GM12878 (cell line): ENCODE measurements around the gene TMEM41B. TPM values are rescaled to one million over a fixed set of nuclear protein-coding genes. Genes with fewer than 3 reads are reported as not detected.

Source experiments
- ATAC-seq: fragments of 200-7000 bp; cut with Tn5 transposase; 3 replicates; pipeline ENCODE4 v1.9.1; 2020; ENCODE audit warnings: mild to moderate bottlenecking, moderate library complexity
- BruUV-seq: library from RNA; stranded (reverse); fragments of 400-500 nt; replicated peaks from 2 replicates; lab custom pipeline; 2021; lab: Mats Ljungman, UMichigan
- CTCF ChIA-PET: fragments of 300-600 bp; sonication (Branson Sonifier 250); formaldehyde crosslinking; extraction: SDS; loops from one replicate; lab custom pipeline; 2021; ENCODE audit warnings: inconsistent platforms; lab: Yijun Ruan, JAX
- POLR2A ChIA-PET: fragments of 350-600 bp; formaldehyde crosslinking; extraction: SDS; loops from one replicate; lab custom pipeline; 2021; ENCODE audit warnings: inconsistent platforms; lab: Charles Lee
- RAD21 ChIA-PET: fragments of 300-600 bp; sonication (Branson Sonifier 250); formaldehyde crosslinking; loops from one replicate; lab custom pipeline; 2023; ENCODE audit warnings: antibody characterized with exemption; ENCODE audit not compliant: unreplicated experiment; lab: Charles Lee
- SMC1A ChIA-PET: fragments of 300-600 bp; sonication (Branson Sonifier 250); formaldehyde crosslinking; loops from one replicate; lab custom pipeline; 2023; ENCODE audit not compliant: unreplicated experiment, uncharacterized antibody; lab: Charles Lee
- DNase-seq: peaks from one replicate; pipeline ENCODE4 v3.0.0-alpha.2; 2011; ENCODE audit warnings: low read depth, low spot score
- FAIRE-seq: peaks from 3 replicates; lab custom pipeline; 2011; peaks lifted over from hg19 to GRCh38; lab: Jason Lieb, UNC
- H2AFZ ChIP-seq: 2 replicates; pipeline ENCODE4 v1.6.0; 2011; ENCODE audit warnings: low read depth, low read length, control low read depth; ENCODE audit not compliant: control insufficient read depth
- H3K27ac ChIP-seq: 2 replicates; pipeline ENCODE4 v1.5.1; 2011; ENCODE audit warnings: control low read depth; ENCODE audit not compliant: control insufficient read depth, insufficient read depth
- H3K27me3 ChIP-seq, 2 experiments: replicated peaks in 1 of 2; 2 replicates each; pipeline versions ENCODE4 v1.6.0 to v1.6.1; 2011; ENCODE audit warnings: low read length in 1 of 2; ENCODE audit not compliant: control insufficient read depth in 2 of 2, insufficient read depth in 2 of 2
- H3K36me3 ChIP-seq, 2 experiments: 2 replicates each; pipeline ENCODE4 v1.5.1; 2011; ENCODE audit warnings: low read length in 1 of 2; ENCODE audit not compliant: control insufficient read depth in 2 of 2, insufficient read depth in 2 of 2
- H3K4me1 ChIP-seq: 2 replicates; pipeline ENCODE4 v1.6.1; 2011; ENCODE audit warnings: mild to moderate bottlenecking, low read length, moderate library complexity, mixed read lengths; ENCODE audit not compliant: control insufficient read depth, insufficient read depth
- H3K4me2 ChIP-seq: 2 replicates; pipeline ENCODE4 v1.6.0; 2011; ENCODE audit warnings: control low read depth; ENCODE audit not compliant: control insufficient read depth, insufficient read depth
- H3K4me3 ChIP-seq: fragments of 200-600 bp; sonication (generic); 2 replicates; pipeline ENCODE4 v1.5.1; 2016
- H3K79me2 ChIP-seq: 2 replicates; pipeline ENCODE4 v1.6.0; 2011; ENCODE audit warnings: low read length; ENCODE audit not compliant: control insufficient read depth, insufficient read depth
- H3K9ac ChIP-seq: 2 replicates; pipeline ENCODE4 v1.8.0; 2011; ENCODE audit warnings: low read length, control low read depth, mixed read lengths; ENCODE audit not compliant: control insufficient read depth, insufficient read depth
- H3K9me3 ChIP-seq: replicated peaks from 3 replicates; pipeline ENCODE4 v1.5.1; 2011; ENCODE audit warnings: mild to moderate bottlenecking, low read length; ENCODE audit not compliant: control insufficient read depth, insufficient read depth
- H4K20me1 ChIP-seq: 2 replicates; pipeline ENCODE4 v1.6.0; 2011; ENCODE audit not compliant: control insufficient read depth, insufficient read depth
- EP300 ChIP-seq, 2 experiments: fragments of 150-350 bp in 1 of 2; IDR thresholded peaks; 2 replicates each; pipeline ENCODE4 v1.6.1; 2011 to 2012; ENCODE audit warnings: low read depth in 2 of 2, low read length in 2 of 2, borderline replicate concordance in 1 of 2, improper control_type of control experiment in 1 of 2, inconsistent platforms in 1 of 2; ENCODE audit not compliant: control insufficient read depth in 1 of 2
- FOXK2 ChIP-seq: fragments of 450-650 bp; IDR thresholded peaks from 2 replicates; pipeline ENCODE4 v1.6.1; 2017; ENCODE audit warnings: mild to moderate bottlenecking, moderate library complexity
- IRF4 ChIP-seq: IDR thresholded peaks from 2 replicates; pipeline ENCODE4 v1.6.1; 2011; ENCODE audit warnings: low read depth, low read length
- MYC ChIP-seq: IDR thresholded peaks from 2 replicates; pipeline ENCODE4 v1.6.1; 2011; ENCODE audit warnings: mild to moderate bottlenecking, low read length, moderate library complexity, inconsistent platforms; ENCODE audit not compliant: insufficient read depth, insufficient replicate concordance, insufficient read length, severe bottlenecking
- NR2F1 ChIP-seq: fragments of 450-650 bp; conservative IDR thresholded peaks from 2 replicates; pipeline ENCODE4 v1.6.1; 2017; ENCODE audit warnings: mild to moderate bottlenecking
- PAX8 ChIP-seq: fragments of 450-650 bp; IDR thresholded peaks from 2 replicates; pipeline ENCODE4 v1.6.1; 2017; ENCODE audit warnings: mild to moderate bottlenecking, moderate library complexity
- POLR2AphosphoS2 ChIP-seq: IDR thresholded peaks from 2 replicates; pipeline ENCODE4 v1.6.1; 2011; ENCODE audit warnings: low read depth, mild to moderate bottlenecking, low read length, improper control_type of control experiment, moderate library complexity
- RAD51 ChIP-seq: fragments of 450-650 bp; IDR thresholded peaks from 2 replicates; pipeline ENCODE4 v1.6.1; 2016; ENCODE audit warnings: moderate library complexity, mild to moderate bottlenecking, inconsistent platforms
- RCOR1 ChIP-seq: conservative IDR thresholded peaks from 2 replicates; pipeline ENCODE4 v1.6.1; 2012; ENCODE audit warnings: low read depth, low read length, improper control_type of control experiment
- WGBS: methylation state at CpG from one replicate; pipeline ENCODE4 v1.1.6; 2016; ENCODE audit warnings: low lambda C conversion rate; ENCODE audit not compliant: insufficient replicate concordance, insufficient coverage; ENCODE audit errors: missing lambda C conversion rate; 5-methylcytosine and 5-hydroxymethylcytosine counted together
- in situ Hi-C: fragments of 300-500 bp; cut with MboI; formaldehyde crosslinking; loops from 9 replicates; pipeline ENCODE4 v1.14.3; 2018; ENCODE audit warnings: mixed read lengths
- intact Hi-C: fragments of 100-400 bp; cut with micrococcal nuclease; formaldehyde crosslinking; loops from one replicate; pipeline ENCODE4 v1.14.2; 2022; ENCODE audit not compliant: unreplicated experiment
- polyA plus RNA-seq, 11 experiments: library from polyadenylated mRNA; depleted of rRNA in 4 of 11; unstranded in 6 of 11; stranded (reverse) in 5 of 11; fragments of >200 nt; fragmentation: Nextera tagmentation in 4 of 11; fragmentation: Illumina TruSeq in 1 of 11; extraction: Ambion mirVana in 4 of 11; extraction: Trizol in 1 of 11; gene quantifications; 1 replicate in 1 of 11; 2 replicates in 10 of 11; pipeline versions ENCODE4 v1.2.1 to v1.2.3, GENCODE V29; 2011 to 2016; ENCODE audit warnings: inconsistent platforms in 2 of 11, missing spikeins in 2 of 11, low read depth in 1 of 11
- total RNA-seq, 4 experiments: library from RNA; depleted of rRNA in 3 of 4; stranded (reverse); fragments of >200 nt in 3 of 4; fragmentation: Illumina TruSeq in 1 of 4; extraction: Trizol in 1 of 4; gene quantifications; 2 replicates each; pipeline versions ENCODE4 v1.2.1 to v1.2.3, GENCODE V29; 2013 to 2021
- TF ChIP-seq, protein P1 (sequence below): fragments of 450-650 bp; IDR thresholded peaks from 2 replicates; pipeline ENCODE4 v1.6.1; 2017; ENCODE audit warnings: mild to moderate bottlenecking
- TF ChIP-seq, protein P2 (sequence below): fragments of 450-650 bp; IDR thresholded peaks from 2 replicates; pipeline ENCODE4 v1.6.1; 2017; ENCODE audit warnings: mild to moderate bottlenecking, moderate library complexity
- TF ChIP-seq, protein P3 (sequence below): fragments of 450-650 bp; formaldehyde crosslinking; IDR thresholded peaks from 2 replicates; pipeline ENCODE4 v1.5.0; 2022; ENCODE audit warnings: mild to moderate bottlenecking, missing genetic modification characterization

The TMEM41B gene
- total and polyA plus RNA-seq, 10 of the 15 experiments (the other 5 are each of a cell fraction or from before 2014, with no cell fraction given) = 8.0 to 31.0 (median 20.5) TPM

DNA sequence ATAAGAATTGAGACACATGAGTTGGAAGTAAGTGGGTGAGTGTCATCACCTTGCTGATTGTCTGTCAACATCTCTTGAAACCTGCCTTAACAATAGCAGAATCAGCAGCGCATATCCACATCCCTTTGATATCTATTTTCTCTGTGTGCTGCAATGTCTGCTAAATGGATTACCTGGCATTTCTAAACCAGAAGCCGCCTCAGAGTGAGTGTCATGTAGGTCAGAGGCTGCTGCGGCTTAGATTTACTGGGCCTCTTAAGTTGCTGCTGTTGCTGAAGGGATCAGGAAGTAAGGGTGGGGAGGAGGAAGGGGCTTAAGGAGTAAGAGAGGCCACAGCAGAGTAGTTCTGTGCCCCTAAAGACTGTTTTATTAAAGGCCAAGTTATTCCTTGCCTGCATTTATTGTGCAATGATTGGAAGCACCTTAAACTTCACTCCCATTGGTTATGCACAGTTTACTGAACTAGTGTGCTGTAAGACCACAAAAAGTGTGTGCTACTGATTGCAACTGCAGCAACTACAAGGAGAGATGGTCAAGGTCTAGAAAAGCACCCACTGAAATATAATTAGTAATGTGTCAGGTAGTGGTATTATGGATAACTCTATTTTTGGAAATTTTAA lies 29.8 kb upstream of the TMEM41B start (continued):
- TF ChIP-seq RCOR1 (no peak), IRF4 (no peak), EP300 (IDR thresholded peaks at IDR 0.05; ENCODE audit: borderline replicate concordance in 1 of 2, control insufficient read depth in 1 of 2, low read depth in 2 of 2, low read length in 2 of 2) (no peak), POLR2AphosphoS2 (no peak), NR2F1 (no peak)
- TF ChIP-seq, protein P1, sequence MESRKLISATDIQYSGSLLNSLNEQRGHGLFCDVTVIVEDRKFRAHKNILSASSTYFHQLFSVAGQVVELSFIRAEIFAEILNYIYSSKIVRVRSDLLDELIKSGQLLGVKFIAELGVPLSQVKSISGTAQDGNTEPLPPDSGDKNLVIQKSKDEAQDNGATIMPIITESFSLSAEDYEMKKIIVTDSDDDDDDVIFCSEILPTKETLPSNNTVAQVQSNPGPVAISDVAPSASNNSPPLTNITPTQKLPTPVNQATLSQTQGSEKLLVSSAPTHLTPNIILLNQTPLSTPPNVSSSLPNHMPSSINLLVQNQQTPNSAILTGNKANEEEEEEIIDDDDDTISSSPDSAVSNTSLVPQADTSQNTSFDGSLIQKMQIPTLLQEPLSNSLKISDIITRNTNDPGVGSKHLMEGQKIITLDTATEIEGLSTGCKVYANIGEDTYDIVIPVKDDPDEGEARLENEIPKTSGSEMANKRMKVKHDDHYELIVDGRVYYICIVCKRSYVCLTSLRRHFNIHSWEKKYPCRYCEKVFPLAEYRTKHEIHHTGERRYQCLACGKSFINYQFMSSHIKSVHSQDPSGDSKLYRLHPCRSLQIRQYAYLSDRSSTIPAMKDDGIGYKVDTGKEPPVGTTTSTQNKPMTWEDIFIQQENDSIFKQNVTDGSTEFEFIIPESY = no peak

DNA sequence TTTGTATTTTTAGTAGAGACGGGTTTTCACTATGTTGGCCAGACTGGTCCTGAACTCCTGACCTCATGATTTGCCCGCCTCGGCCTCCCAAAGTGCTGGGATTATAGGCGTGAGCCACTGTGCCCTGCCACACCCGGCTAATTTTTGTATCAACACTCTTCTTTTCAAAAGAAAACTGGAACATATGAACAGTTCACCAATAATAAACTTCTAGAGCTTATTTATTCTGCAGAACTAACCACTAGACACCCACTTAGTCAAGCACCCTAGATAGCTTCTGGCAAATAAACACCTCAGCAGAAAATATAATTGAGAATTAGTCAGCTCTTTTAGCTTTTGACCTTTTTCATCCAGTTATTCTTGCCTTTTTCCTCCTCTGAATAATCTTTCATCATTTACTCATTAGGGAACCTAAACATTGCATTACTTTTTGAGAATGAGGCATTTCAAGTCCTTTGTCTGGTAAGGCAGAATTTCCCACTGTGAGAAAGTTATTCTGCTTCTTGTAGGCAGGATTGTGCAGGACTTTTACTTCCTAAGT lies 27.3 kb upstream of the TMEM41B start:
- ChIA-PET POLR2A (interaction anchor here (0.7 kb wide), 1 partner anchor 22 kb away, joined by 5 read pairs; no protein-coding TSS in a partner anchor), CTCF (interaction anchor here (0.8 kb wide), 1 partner anchor 300 kb away, joined by 3 read pairs; no protein-coding TSS in a partner anchor), RAD21 (interaction anchor here (1.4 kb wide), 1 partner anchor 165 kb away, joined by 3 read pairs; no protein-coding TSS in a partner anchor), SMC1A (interaction anchor here (0.6 to 0.7 kb wide), 5 partner anchors 10 to 1068 kb away, joined by 3 to 4 read pairs (median 3); no protein-coding TSS in a partner anchor)
- Histone ChIP-seq H3K27me3 (no peaks in the 10 kb centered on the region; a peak in 1 of 4 replicates), H3K9ac (no peak overlapping the region), H3K4me3 (no peak overlapping the region), H3K36me3 (no peaks in the 10 kb centered on the region), H3K79me2 (no peaks in the 10 kb centered on the region), H3K4me2 (no peak overlapping the region), H4K20me1 (no peaks in the 10 kb centered on the region), H3K27ac (no peak overlapping the region), H2AFZ (no peak overlapping the region), H3K4me1 (no peaks in the 10 kb centered on the region), H3K9me3 (no peaks in the 10 kb centered on the region)
- intact Hi-C loops = no loop called here
- no TSS peak for BruUV-seq
- in situ Hi-C loops = no loop called here
- ATAC-seq (no peak), DNase-seq (no peak), FAIRE-seq (no peak)
- WGBS = 37% methylated on average over 5 of the region's 5 CpGs
- TF ChIP-seq, protein P2, sequence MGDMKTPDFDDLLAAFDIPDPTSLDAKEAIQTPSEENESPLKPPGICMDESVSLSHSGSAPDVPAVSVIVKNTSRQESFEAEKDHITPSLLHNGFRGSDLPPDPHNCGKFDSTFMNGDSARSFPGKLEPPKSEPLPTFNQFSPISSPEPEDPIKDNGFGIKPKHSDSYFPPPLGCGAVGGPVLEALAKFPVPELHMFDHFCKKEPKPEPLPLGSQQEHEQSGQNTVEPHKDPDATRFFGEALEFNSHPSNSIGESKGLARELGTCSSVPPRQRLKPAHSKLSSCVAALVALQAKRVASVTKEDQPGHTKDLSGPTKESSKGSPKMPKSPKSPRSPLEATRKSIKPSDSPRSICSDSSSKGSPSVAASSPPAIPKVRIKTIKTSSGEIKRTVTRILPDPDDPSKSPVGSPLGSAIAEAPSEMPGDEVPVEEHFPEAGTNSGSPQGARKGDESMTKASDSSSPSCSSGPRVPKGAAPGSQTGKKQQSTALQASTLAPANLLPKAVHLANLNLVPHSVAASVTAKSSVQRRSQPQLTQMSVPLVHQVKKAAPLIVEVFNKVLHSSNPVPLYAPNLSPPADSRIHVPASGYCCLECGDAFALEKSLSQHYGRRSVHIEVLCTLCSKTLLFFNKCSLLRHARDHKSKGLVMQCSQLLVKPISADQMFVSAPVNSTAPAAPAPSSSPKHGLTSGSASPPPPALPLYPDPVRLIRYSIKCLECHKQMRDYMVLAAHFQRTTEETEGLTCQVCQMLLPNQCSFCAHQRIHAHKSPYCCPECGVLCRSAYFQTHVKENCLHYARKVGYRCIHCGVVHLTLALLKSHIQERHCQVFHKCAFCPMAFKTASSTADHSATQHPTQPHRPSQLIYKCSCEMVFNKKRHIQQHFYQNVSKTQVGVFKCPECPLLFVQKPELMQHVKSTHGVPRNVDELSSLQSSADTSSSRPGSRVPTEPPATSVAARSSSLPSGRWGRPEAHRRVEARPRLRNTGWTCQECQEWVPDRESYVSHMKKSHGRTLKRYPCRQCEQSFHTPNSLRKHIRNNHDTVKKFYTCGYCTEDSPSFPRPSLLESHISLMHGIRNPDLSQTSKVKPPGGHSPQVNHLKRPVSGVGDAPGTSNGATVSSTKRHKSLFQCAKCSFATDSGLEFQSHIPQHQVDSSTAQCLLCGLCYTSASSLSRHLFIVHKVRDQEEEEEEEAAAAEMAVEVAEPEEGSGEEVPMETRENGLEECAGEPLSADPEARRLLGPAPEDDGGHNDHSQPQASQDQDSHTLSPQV = no peak
- TF ChIP-seq FOXK2 (no peak), MYC (no peak), PAX8 (no peak), RAD51 (no peak)
- TF ChIP-seq, protein P3, sequence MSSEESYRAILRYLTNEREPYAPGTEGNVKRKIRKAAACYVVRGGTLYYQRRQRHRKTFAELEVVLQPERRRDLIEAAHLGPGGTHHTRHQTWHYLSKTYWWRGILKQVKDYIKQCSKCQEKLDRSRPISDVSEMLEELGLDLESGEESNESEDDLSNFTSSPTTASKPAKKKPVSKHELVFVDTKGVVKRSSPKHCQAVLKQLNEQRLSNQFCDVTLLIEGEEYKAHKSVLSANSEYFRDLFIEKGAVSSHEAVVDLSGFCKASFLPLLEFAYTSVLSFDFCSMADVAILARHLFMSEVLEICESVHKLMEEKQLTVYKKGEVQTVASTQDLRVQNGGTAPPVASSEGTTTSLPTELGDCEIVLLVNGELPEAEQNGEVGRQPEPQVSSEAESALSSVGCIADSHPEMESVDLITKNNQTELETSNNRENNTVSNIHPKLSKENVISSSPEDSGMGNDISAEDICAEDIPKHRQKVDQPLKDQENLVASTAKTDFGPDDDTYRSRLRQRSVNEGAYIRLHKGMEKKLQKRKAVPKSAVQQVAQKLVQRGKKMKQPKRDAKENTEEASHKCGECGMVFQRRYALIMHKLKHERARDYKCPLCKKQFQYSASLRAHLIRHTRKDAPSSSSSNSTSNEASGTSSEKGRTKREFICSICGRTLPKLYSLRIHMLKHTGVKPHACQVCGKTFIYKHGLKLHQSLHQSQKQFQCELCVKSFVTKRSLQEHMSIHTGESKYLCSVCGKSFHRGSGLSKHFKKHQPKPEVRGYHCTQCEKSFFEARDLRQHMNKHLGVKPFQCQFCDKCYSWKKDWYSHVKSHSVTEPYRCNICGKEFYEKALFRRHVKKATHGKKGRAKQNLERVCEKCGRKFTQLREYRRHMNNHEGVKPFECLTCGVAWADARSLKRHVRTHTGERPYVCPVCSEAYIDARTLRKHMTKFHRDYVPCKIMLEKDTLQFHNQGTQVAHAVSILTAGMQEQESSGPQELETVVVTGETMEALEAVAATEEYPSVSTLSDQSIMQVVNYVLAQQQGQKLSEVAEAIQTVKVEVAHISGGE = no peak
